Liver (tissue), 9 donors: Measurements from ENCODE around the gene ALX4. TPM values are rescaled to one million over a fixed set of nuclear protein-coding genes. Genes with fewer than 3 reads are reported as not detected.

Experiments
- DNase-seq: peaks from one replicate; pipeline ENCODE4 v3.0.0-alpha.2; 2017; ENCODE audit warnings: low spot score
- H3K27ac ChIP-seq, 2 donors: one replicate each; pipeline ENCODE4 v1.7.0; 2013; ENCODE audit warnings: inconsistent platforms in 2 of 2, low read length in 2 of 2, control low read depth in 1 of 2, low read depth in 1 of 2, mild to moderate bottlenecking in 1 of 2
- H3K27me3 ChIP-seq, 4 donors: one replicate each; pipeline versions ENCODE4 v1.6.1 to v1.7.0; 2013; ENCODE audit warnings: low read length in 3 of 4, inconsistent platforms in 1 of 4, mild to moderate bottlenecking in 1 of 4, moderate library complexity in 1 of 4; ENCODE audit not compliant: control insufficient read depth in 4 of 4, insufficient read depth in 4 of 4
- H3K36me3 ChIP-seq, 4 donors: one replicate each; pipeline versions ENCODE4 v1.6.1 to v1.7.0; 2013; ENCODE audit warnings: low read length in 3 of 4, mild to moderate bottlenecking in 3 of 4, low read depth in 1 of 4, moderate library complexity in 1 of 4; ENCODE audit not compliant: control insufficient read depth in 4 of 4, insufficient read depth in 3 of 4
- H3K4me1 ChIP-seq, 4 donors: one replicate each; pipeline versions ENCODE4 v1.6.1 to v1.7.0; 2013; ENCODE audit warnings: low read length in 3 of 4, mild to moderate bottlenecking in 3 of 4, moderate library complexity in 1 of 4; ENCODE audit not compliant: control insufficient read depth in 4 of 4, insufficient read depth in 4 of 4
- H3K4me3 ChIP-seq, 3 donors: one replicate each; pipeline versions ENCODE4 v1.6.1 to v1.7.0; 2013; ENCODE audit warnings: low read length in 3 of 3, control low read depth in 1 of 3, low read depth in 1 of 3, mild to moderate bottlenecking in 1 of 3
- H3K9ac ChIP-seq, 2 donors: one replicate each; pipeline ENCODE4 v1.7.0; 2013; ENCODE audit warnings: low read length in 2 of 2, mild to moderate bottlenecking in 2 of 2, moderate library complexity in 2 of 2, control low read depth in 1 of 2, low read depth in 1 of 2
- H3K9me3 ChIP-seq, 4 donors: one replicate each; pipeline versions ENCODE4 v1.6.1 to v1.7.0; 2013; ENCODE audit warnings: low read length in 3 of 4; ENCODE audit not compliant: control insufficient read depth in 4 of 4
- EGR1 ChIP-seq, 2 donors: IDR thresholded peaks; 2 replicates each; pipeline ENCODE4 v1.6.1; 2016 to 2018; ENCODE audit warnings: antibody characterized with exemption in 2 of 2, low read depth in 2 of 2
- FOXA1 ChIP-seq: IDR thresholded peaks from 2 replicates; pipeline ENCODE4 v1.6.1; 2016; ENCODE audit warnings: antibody characterized with exemption
- FOXA2 ChIP-seq: IDR thresholded peaks from 2 replicates; pipeline ENCODE4 v1.6.1; 2016; ENCODE audit warnings: antibody characterized with exemption
- GABPA ChIP-seq, 2 donors: IDR thresholded peaks in 1 of 2; conservative IDR thresholded peaks in 1 of 2; 2 replicates each; pipeline ENCODE4 v1.6.1; 2016; ENCODE audit warnings: antibody characterized with exemption in 2 of 2, mild to moderate bottlenecking in 1 of 2, moderate library complexity in 1 of 2
- HNF4A ChIP-seq, 2 donors: conservative IDR thresholded peaks; 2 replicates each; pipeline ENCODE4 v1.6.1; 2016; ENCODE audit warnings: antibody characterized with exemption in 2 of 2, mild to moderate bottlenecking in 2 of 2
- HNF4G ChIP-seq: IDR thresholded peaks from 2 replicates; pipeline ENCODE4 v1.6.1; 2016; ENCODE audit warnings: antibody characterized with exemption
- JUND ChIP-seq, 2 donors: IDR thresholded peaks; 2 replicates each; pipeline ENCODE4 v1.6.1; 2016; ENCODE audit warnings: antibody characterized with exemption in 2 of 2
- NR2F2 ChIP-seq: IDR thresholded peaks from 2 replicates; pipeline ENCODE4 v1.6.1; 2016; ENCODE audit warnings: antibody characterized with exemption
- RAD21 ChIP-seq, 2 donors: IDR thresholded peaks; 2 replicates each; pipeline ENCODE4 v1.6.1; 2016; ENCODE audit warnings: antibody characterized with exemption in 2 of 2, mild to moderate bottlenecking in 2 of 2
- RXRA ChIP-seq, 2 donors: IDR thresholded peaks; 2 replicates each; pipeline ENCODE4 v1.6.1; 2017 to 2018; ENCODE audit warnings: antibody characterized with exemption in 2 of 2, mild to moderate bottlenecking in 1 of 2
- SP1 ChIP-seq: IDR thresholded peaks from 2 replicates; pipeline ENCODE4 v1.6.1; 2018; ENCODE audit warnings: antibody characterized with exemption, mild to moderate bottlenecking
- TAF1 ChIP-seq: conservative IDR thresholded peaks from 2 replicates; pipeline ENCODE4 v1.6.1; 2016; ENCODE audit warnings: antibody characterized with exemption, mild to moderate bottlenecking
- YY1 ChIP-seq: IDR thresholded peaks from 2 replicates; pipeline ENCODE4 v1.6.1; 2016; ENCODE audit warnings: antibody characterized with exemption, mild to moderate bottlenecking
- WGBS: extraction: QIAGEN DNeasy Blood & Tissue Kit; methylation state at CpG from one replicate; pipeline ENCODE4 v1.1.7; 2013; 5-methylcytosine and 5-hydroxymethylcytosine counted together
- polyA plus RNA-seq, 2 donors: library from polyadenylated mRNA; stranded (reverse) in 1 of 2; unstranded in 1 of 2; fragments of 200-250 nt in 1 of 2; fragments of >200 nt in 1 of 2; fragmentation: Nextera tagmentation in 1 of 2; extraction: Ambion mirVana in 1 of 2; gene quantifications; one replicate each; pipeline versions ENCODE4 v1.2.1 to v1.2.3, GENCODE V29; 2013 to 2015
- total RNA-seq, 2 donors: library from RNA; depleted of rRNA; stranded (reverse); fragments of >200 nt; gene quantifications; one replicate each; pipeline ENCODE4 v1.2.3, GENCODE V29; 2014
- TF ChIP-seq, protein P1 (sequence below): fragments of 150-350 bp; IDR thresholded peaks from 2 replicates; pipeline ENCODE4 v1.5.1; 2017; ENCODE audit warnings: improper control_type of control experiment, low read depth, low read length; ENCODE audit not compliant: missing input control
- TF ChIP-seq, protein P2 (sequence below): IDR thresholded peaks from 2 replicates; pipeline ENCODE4 v1.6.1; 2016; ENCODE audit warnings: antibody characterized with exemption
- TF ChIP-seq, protein P3 (sequence below): IDR thresholded peaks from 2 replicates; pipeline ENCODE4 v1.6.1; 2016; ENCODE audit warnings: antibody characterized with exemption
- TF ChIP-seq, protein P4 (sequence below): IDR thresholded peaks from 2 replicates; pipeline ENCODE4 v1.6.1; 2016; ENCODE audit warnings: antibody characterized with exemption
- TF ChIP-seq, protein P5 (sequence below): IDR thresholded peaks from 2 replicates; pipeline ENCODE4 v1.6.1; 2016; ENCODE audit warnings: antibody characterized with exemption, mild to moderate bottlenecking
- donor health status: healthy.
- donor health status: healthy.
- donor health status: healthy.
- donor health status: healthy.
- donor health status: healthy.

The ALX4 gene
- total and polyA plus RNA-seq, 4 donors: not detected

DNA sequence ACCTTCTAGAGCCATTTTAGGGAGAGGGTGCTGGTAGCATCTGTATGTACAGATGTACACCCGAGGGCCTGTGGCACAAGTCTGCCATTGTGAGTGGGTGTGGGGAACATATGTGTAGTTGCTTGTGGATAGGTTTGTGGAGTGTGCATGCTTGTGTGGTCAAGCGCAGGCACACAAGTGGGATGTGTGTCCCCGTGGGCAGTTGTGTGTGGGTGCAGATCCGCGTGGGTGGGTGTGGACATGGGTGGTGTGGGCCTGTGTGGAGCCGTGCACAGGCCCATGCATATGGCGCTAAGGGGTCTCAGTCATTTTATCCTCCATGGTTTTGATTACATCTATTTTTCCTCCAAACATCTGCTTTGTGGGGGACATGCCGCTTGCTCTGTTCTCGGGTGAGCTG, 28.8 kb downstream of the ALX4 start:
- Histone ChIP-seq H3K9ac (no peak overlapping the region), H3K27me3 (no peaks in the 10 kb centered on the region), H3K4me1 (no peaks in the 10 kb centered on the region), H3K27ac (no peak overlapping the region), H3K9me3 (no peaks in the 10 kb centered on the region), H3K36me3 (no peaks in the 10 kb centered on the region), H3K4me3 (no peak overlapping the region)
- WGBS: 96% methylated on average over 9 of the region's 9 CpGs
- DNase-seq: no peak
- TF ChIP-seq RXRA (IDR thresholded peaks at IDR 0.05): no peak
- TF ChIP-seq NR2F2: no peak
- TF ChIP-seq, protein P1, sequence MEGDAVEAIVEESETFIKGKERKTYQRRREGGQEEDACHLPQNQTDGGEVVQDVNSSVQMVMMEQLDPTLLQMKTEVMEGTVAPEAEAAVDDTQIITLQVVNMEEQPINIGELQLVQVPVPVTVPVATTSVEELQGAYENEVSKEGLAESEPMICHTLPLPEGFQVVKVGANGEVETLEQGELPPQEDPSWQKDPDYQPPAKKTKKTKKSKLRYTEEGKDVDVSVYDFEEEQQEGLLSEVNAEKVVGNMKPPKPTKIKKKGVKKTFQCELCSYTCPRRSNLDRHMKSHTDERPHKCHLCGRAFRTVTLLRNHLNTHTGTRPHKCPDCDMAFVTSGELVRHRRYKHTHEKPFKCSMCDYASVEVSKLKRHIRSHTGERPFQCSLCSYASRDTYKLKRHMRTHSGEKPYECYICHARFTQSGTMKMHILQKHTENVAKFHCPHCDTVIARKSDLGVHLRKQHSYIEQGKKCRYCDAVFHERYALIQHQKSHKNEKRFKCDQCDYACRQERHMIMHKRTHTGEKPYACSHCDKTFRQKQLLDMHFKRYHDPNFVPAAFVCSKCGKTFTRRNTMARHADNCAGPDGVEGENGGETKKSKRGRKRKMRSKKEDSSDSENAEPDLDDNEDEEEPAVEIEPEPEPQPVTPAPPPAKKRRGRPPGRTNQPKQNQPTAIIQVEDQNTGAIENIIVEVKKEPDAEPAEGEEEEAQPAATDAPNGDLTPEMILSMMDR: no peak
- no peak for TF ChIP-seq YY1
- TF ChIP-seq, protein P2, sequence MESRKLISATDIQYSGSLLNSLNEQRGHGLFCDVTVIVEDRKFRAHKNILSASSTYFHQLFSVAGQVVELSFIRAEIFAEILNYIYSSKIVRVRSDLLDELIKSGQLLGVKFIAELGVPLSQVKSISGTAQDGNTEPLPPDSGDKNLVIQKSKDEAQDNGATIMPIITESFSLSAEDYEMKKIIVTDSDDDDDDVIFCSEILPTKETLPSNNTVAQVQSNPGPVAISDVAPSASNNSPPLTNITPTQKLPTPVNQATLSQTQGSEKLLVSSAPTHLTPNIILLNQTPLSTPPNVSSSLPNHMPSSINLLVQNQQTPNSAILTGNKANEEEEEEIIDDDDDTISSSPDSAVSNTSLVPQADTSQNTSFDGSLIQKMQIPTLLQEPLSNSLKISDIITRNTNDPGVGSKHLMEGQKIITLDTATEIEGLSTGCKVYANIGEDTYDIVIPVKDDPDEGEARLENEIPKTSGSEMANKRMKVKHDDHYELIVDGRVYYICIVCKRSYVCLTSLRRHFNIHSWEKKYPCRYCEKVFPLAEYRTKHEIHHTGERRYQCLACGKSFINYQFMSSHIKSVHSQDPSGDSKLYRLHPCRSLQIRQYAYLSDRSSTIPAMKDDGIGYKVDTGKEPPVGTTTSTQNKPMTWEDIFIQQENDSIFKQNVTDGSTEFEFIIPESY: no peak
- TF ChIP-seq EGR1 (IDR thresholded peaks at IDR 0.05; ENCODE audit: low read depth in 2 of 2): no peak
- no peak for TF ChIP-seq HNF4G
- TF ChIP-seq FOXA1: no peak
- TF ChIP-seq, protein P3, sequence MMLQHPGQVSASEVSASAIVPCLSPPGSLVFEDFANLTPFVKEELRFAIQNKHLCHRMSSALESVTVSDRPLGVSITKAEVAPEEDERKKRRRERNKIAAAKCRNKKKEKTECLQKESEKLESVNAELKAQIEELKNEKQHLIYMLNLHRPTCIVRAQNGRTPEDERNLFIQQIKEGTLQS: no peak
- TF ChIP-seq GABPA (IDR thresholded peaks at IDR 0.05 in 1 of 2, conservative IDR thresholded peaks at IDR 0.05 in 1 of 2): no peak

DNA sequence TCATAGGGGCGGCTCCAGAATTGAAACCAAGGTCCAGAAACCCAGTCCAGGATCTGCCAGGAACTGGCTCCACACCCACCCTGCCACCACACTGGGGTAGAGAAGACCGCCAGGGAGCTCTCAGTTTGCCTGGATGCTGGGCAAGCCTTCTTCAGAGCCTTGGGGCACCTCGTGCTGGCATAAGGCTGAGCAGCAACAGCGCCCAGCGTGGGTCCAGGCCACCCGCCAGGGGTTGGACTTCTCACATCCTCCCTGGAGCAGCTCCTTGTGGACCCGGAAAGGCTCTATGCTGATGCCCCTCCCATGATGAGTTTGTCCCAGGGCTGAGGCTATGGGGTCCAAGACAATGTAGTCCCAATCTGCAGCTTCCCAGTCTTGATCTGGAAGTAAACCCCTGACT, 29.7 kb downstream of the ALX4 start:
- WGBS: 87% methylated on average over 7 of the region's 7 CpGs
- Histone ChIP-seq H3K36me3 (no peaks in the 10 kb centered on the region), H3K4me1 (no peaks in the 10 kb centered on the region), H3K9ac (no peak overlapping the region), H3K27ac (no peak overlapping the region), H3K4me3 (no peak overlapping the region), H3K27me3 (no peaks in the 10 kb centered on the region), H3K9me3 (no peaks in the 10 kb centered on the region)
- TF ChIP-seq, protein P4, sequence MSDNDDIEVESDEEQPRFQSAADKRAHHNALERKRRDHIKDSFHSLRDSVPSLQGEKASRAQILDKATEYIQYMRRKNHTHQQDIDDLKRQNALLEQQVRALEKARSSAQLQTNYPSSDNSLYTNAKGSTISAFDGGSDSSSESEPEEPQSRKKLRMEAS: no peak
- TF ChIP-seq, protein P3: no peak
- TF ChIP-seq GABPA (IDR thresholded peaks at IDR 0.05 in 1 of 2, conservative IDR thresholded peaks at IDR 0.05 in 1 of 2) (no peak), YY1 (no peak), HNF4A (conservative IDR thresholded peaks at IDR 0.05) (no peak), HNF4G (no peak), TAF1 (no peak), NR2F2 (no peak), RXRA (IDR thresholded peaks at IDR 0.05) (no peak), EGR1 (IDR thresholded peaks at IDR 0.05; ENCODE audit: low read depth in 2 of 2) (no peak), RAD21 (IDR thresholded peaks at IDR 0.05) (no peak), SP1 (no peak), FOXA1 (no peak), FOXA2 (no peak), JUND (IDR thresholded peaks at IDR 0.05) (no peak)
- TF ChIP-seq, protein P2: no peak
- TF ChIP-seq, protein P1: no peak
- TF ChIP-seq, protein P5, sequence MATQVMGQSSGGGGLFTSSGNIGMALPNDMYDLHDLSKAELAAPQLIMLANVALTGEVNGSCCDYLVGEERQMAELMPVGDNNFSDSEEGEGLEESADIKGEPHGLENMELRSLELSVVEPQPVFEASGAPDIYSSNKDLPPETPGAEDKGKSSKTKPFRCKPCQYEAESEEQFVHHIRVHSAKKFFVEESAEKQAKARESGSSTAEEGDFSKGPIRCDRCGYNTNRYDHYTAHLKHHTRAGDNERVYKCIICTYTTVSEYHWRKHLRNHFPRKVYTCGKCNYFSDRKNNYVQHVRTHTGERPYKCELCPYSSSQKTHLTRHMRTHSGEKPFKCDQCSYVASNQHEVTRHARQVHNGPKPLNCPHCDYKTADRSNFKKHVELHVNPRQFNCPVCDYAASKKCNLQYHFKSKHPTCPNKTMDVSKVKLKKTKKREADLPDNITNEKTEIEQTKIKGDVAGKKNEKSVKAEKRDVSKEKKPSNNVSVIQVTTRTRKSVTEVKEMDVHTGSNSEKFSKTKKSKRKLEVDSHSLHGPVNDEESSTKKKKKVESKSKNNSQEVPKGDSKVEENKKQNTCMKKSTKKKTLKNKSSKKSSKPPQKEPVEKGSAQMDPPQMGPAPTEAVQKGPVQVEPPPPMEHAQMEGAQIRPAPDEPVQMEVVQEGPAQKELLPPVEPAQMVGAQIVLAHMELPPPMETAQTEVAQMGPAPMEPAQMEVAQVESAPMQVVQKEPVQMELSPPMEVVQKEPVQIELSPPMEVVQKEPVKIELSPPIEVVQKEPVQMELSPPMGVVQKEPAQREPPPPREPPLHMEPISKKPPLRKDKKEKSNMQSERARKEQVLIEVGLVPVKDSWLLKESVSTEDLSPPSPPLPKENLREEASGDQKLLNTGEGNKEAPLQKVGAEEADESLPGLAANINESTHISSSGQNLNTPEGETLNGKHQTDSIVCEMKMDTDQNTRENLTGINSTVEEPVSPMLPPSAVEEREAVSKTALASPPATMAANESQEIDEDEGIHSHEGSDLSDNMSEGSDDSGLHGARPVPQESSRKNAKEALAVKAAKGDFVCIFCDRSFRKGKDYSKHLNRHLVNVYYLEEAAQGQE: no peak
- DNase-seq: no peak
